CD14-positive monocyte (primary cell): ENCODE measurements around the gene CRCP. TPM values are rescaled to one million over a fixed set of nuclear protein-coding genes. Genes with fewer than 3 reads are reported as not detected.

Experiments
- DNase-seq, 3 donors: peaks; one replicate each; pipeline ENCODE4 v3.0.0-alpha.2; 2011 to 2022
- H2AFZ ChIP-seq: 2 replicates; pipeline ENCODE4 v1.6.0; 2012; ENCODE audit warnings: mild to moderate bottlenecking, low read depth, low read length, inconsistent platforms; ENCODE audit not compliant: insufficient read depth, poor library complexity, severe bottlenecking
- H3K27ac ChIP-seq, 2 donors: 1 replicate in 1 of 2; 2 replicates in 1 of 2; pipeline ENCODE4 v1.5.1; 2012 to 2013; ENCODE audit warnings: low read length in 2 of 2, control low read depth in 1 of 2, inconsistent platforms in 1 of 2, low read depth in 1 of 2, mild to moderate bottlenecking in 1 of 2
- H3K27me3 ChIP-seq, 2 donors: one replicate each; pipeline versions ENCODE4 v1.6.0 to v1.6.1; 2011 to 2013; ENCODE audit warnings: low read length in 2 of 2; ENCODE audit not compliant: control insufficient read depth in 2 of 2, insufficient read depth in 2 of 2
- H3K36me3 ChIP-seq, 2 donors: replicated peaks in 1 of 2; 1 replicate in 1 of 2; 2 replicates in 1 of 2; pipeline versions ENCODE4 v1.5.1 to v1.6.1; 2012 to 2013; ENCODE audit warnings: low read length in 2 of 2, control low read depth in 1 of 2, inconsistent platforms in 1 of 2, mild to moderate bottlenecking in 1 of 2; ENCODE audit not compliant: insufficient read depth in 2 of 2, control insufficient read depth in 1 of 2
- H3K4me1 ChIP-seq, 2 donors: 1 replicate in 1 of 2; 2 replicates in 1 of 2; pipeline versions ENCODE4 v1.5.1 to v1.6.1; 2012 to 2013; ENCODE audit warnings: low read length in 2 of 2, control low read depth in 1 of 2, inconsistent platforms in 1 of 2, mild to moderate bottlenecking in 1 of 2, moderate library complexity in 1 of 2; ENCODE audit not compliant: insufficient read depth in 2 of 2, control insufficient read depth in 1 of 2
- H3K4me2 ChIP-seq: replicated peaks from 2 replicates; pipeline ENCODE3; 2012; ENCODE audit warnings: low read length, moderate library complexity, mild to moderate bottlenecking; ENCODE audit not compliant: poor library complexity, severe bottlenecking; ENCODE audit errors: extremely low read depth
- H3K4me3 ChIP-seq, 3 experiments: fragments of 200-600 bp in 1 of 3; sonication (generic) in 1 of 3; replicated peaks in 1 of 3; 1 replicate in 2 of 3; 2 replicates in 1 of 3; pipeline ENCODE4 v1.5.1; 2011 to 2013; ENCODE audit warnings: low read length in 3 of 3, mild to moderate bottlenecking in 3 of 3, control low read depth in 2 of 3, low read depth in 2 of 3, inconsistent platforms in 1 of 3, moderate library complexity in 1 of 3
- H3K79me2 ChIP-seq: 2 replicates; pipeline ENCODE4 v1.6.0; 2012; ENCODE audit warnings: mild to moderate bottlenecking, control low read depth, inconsistent platforms, low read length, moderate library complexity; ENCODE audit not compliant: insufficient read depth
- H3K9ac ChIP-seq: 2 replicates; pipeline ENCODE4 v1.6.0; 2017; ENCODE audit warnings: low read length, mild to moderate bottlenecking; ENCODE audit not compliant: insufficient read depth, poor library complexity, severe bottlenecking
- H3K9me3 ChIP-seq, 2 donors: replicated peaks in 1 of 2; 1 replicate in 1 of 2; 2 replicates in 1 of 2; pipeline versions ENCODE4 v1.5.1 to v1.6.1; 2012 to 2013; ENCODE audit warnings: low read length in 2 of 2, control low read depth in 1 of 2; ENCODE audit not compliant: control insufficient read depth in 1 of 2, insufficient read depth in 1 of 2
- H4K20me1 ChIP-seq: 2 replicates; pipeline ENCODE4 v1.6.0; 2012; ENCODE audit warnings: mild to moderate bottlenecking, low read length, control low read depth, moderate library complexity; ENCODE audit not compliant: insufficient read depth
- H3K27ac Mint-ChIP-seq, 7 donors: one replicate each; pipeline ENCODE4 v1.8.0; 2020; ENCODE audit warnings: mild to moderate bottlenecking in 7 of 7, mixed read lengths in 7 of 7, moderate library complexity in 6 of 7, inconsistent platforms in 2 of 7
- H3K27me3 Mint-ChIP-seq, 3 donors: one replicate each; pipeline ENCODE4 v1.8.0; 2021 to 2022; ENCODE audit warnings: low read depth in 3 of 3, mild to moderate bottlenecking in 3 of 3, mixed read lengths in 3 of 3, moderate library complexity in 3 of 3, inconsistent platforms in 1 of 3
- H3K36me3 Mint-ChIP-seq, 2 donors: one replicate each; pipeline ENCODE4 v1.8.0; 2020; ENCODE audit warnings: mixed read lengths in 2 of 2, inconsistent platforms in 1 of 2, mild to moderate bottlenecking in 1 of 2
- H3K4me1 Mint-ChIP-seq: one replicate; pipeline ENCODE4 v1.8.0; 2020; ENCODE audit warnings: mild to moderate bottlenecking, mixed read lengths
- H3K4me3 Mint-ChIP-seq, 2 donors: one replicate each; pipeline ENCODE4 v1.8.0; 2020; ENCODE audit warnings: mild to moderate bottlenecking in 2 of 2, mixed read lengths in 2 of 2, moderate library complexity in 1 of 2
- H3K9me3 Mint-ChIP-seq, 7 donors: one replicate each; pipeline ENCODE4 v1.8.0; 2020 to 2022; ENCODE audit warnings: mixed read lengths in 7 of 7, mild to moderate bottlenecking in 6 of 7, moderate library complexity in 6 of 7, inconsistent platforms in 2 of 7
- WGBS: methylation state at CpG from one replicate; pipeline ENCODE4 v1.1.5; 2013; ENCODE audit warnings: missing lambda C conversion rate; ENCODE audit not compliant: insufficient coverage; 5-methylcytosine and 5-hydroxymethylcytosine counted together
- intact Hi-C, 2 donors: fragments of 100-400 bp; cut with micrococcal nuclease; formaldehyde crosslinking; loops; one replicate each; pipeline versions ENCODE4 v1.15.0 to v1.15.1; 2023
- polyA plus RNA-seq, 3 donors: library from polyadenylated mRNA; depleted of rRNA in 1 of 3; unstranded in 2 of 3; stranded (reverse) in 1 of 3; fragments of 300-500 nt in 2 of 3; fragments of >200 nt in 1 of 3; fragmentation: Illumina TruSeq in 2 of 3; gene quantifications; 1 replicate in 2 of 3; 2 replicates in 1 of 3; pipeline ENCODE4 v1.2.3, GENCODE V29; 2012 to 2021
- TF ChIP-seq, protein P1 (sequence below): fragments of 200-600 bp; IDR thresholded peaks from one replicate; pipeline ENCODE4 v1.8.0; 2022; ENCODE audit warnings: antibody characterized with exemption, mild to moderate bottlenecking

Gene CRCP
- polyA plus RNA-seq, 3 donors: 14.0 to 19.9 (median 15.5) TPM

DNA sequence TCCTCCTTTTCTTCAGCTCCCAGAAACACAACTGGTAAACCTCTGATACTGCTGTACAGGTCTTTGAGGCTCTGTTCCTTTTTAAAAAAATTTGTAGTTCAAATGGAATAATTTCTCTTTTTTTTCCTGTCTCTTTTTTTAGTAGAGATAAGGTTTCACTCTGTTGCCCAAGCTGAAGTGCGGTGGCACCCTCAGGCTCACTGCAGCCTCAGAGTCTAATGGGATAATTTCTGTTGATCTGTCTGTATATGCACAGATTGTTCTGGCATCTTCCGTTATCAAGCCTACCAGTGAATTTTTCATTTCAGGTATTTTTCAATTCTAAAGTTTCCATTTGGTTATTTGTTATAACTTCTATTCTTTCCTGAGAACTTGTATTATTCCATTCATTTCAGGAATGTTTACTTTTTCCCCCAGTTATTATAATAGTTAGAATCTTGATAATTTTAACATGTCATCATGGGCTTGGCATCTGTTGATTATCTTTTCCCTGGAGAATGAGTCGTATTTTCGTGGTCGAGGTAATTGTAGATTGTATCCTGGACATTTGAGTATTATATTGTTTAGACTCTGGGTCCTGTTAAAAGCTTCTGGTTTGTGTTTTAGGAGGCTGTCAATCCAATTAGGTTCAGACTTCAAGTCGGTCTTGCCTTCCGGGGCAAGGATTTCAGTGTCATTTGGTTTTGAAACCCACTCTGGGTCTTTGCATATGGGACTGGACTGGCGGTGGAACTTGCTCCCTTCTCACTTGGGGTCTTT is 24.5 kb downstream of the CRCP start:
- no peak overlapping the region for H3K9ac ChIP-seq
- no peaks in the 10 kb centered on the region for H3K27me3 ChIP-seq
- Mint-ChIP-seq H3K36me3 (peaks cover 83 to 95% of the 10 kb centered on the region in 2 donors), H3K27ac (peak overlapping the region in 3 of 7 donors; percentile 5 to 74 (median 51)), H3K27me3 (peaks cover 0 to 1% (median 0%) of the 10 kb centered on the region in 3 donors), H3K4me1 (no peaks in the 10 kb centered on the region), H3K9me3 (no peaks in the 10 kb centered on the region), H3K4me3 (no peak overlapping the region)
- TF ChIP-seq, protein P1, sequence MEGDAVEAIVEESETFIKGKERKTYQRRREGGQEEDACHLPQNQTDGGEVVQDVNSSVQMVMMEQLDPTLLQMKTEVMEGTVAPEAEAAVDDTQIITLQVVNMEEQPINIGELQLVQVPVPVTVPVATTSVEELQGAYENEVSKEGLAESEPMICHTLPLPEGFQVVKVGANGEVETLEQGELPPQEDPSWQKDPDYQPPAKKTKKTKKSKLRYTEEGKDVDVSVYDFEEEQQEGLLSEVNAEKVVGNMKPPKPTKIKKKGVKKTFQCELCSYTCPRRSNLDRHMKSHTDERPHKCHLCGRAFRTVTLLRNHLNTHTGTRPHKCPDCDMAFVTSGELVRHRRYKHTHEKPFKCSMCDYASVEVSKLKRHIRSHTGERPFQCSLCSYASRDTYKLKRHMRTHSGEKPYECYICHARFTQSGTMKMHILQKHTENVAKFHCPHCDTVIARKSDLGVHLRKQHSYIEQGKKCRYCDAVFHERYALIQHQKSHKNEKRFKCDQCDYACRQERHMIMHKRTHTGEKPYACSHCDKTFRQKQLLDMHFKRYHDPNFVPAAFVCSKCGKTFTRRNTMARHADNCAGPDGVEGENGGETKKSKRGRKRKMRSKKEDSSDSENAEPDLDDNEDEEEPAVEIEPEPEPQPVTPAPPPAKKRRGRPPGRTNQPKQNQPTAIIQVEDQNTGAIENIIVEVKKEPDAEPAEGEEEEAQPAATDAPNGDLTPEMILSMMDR: no peak
- H2AFZ ChIP-seq: no peak overlapping the region
- peaks cover 29% of the 10 kb centered on the region for H3K79me2 ChIP-seq
- H3K9me3 ChIP-seq: no peaks in the 10 kb centered on the region
- H3K4me1 ChIP-seq: no peaks in the 10 kb centered on the region
- H4K20me1 ChIP-seq: peaks cover 44% of the 10 kb centered on the region
- H3K4me3 ChIP-seq: no peak overlapping the region
- intact Hi-C loops: no loop called here
- H3K4me2 ChIP-seq: no peak overlapping the region
- no peak for DNase-seq
- H3K36me3 ChIP-seq: peaks cover 84 to 94% of the 10 kb centered on the region in 2 donors
- H3K27ac ChIP-seq: peak overlapping the region in 1 of 2 donors; percentile 26
- WGBS: 100% methylated on average over 4 of the region's 8 CpGs

DNA sequence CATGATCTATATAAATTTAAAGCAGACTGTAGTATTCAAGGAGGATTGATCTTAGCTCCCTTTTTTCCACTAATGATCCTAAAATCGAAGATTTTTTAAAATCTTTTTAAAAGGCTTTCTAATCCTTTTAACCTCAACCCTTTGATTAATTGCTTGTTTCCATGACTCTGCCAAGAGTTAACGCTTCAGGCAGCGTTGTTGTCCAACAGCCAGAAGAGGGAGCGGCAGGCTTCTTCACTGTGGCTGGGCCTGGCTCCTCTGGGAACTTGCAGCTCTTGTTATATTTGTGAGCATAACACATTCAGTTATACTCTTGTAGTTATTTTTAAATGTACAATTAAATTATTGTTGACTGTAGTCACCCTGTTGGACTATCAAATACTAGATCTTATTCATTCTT is 26.3 kb downstream of the CRCP start:
- Histone ChIP-seq H3K9ac (no peak overlapping the region), H3K9me3 (no peaks in the 10 kb centered on the region), H3K4me2 (no peak overlapping the region), H3K36me3 (peaks cover 87 to 94% of the 10 kb centered on the region in 2 donors), H3K27me3 (no peaks in the 10 kb centered on the region), H4K20me1 (peaks cover 53% of the 10 kb centered on the region), H3K4me3 (no peak overlapping the region), H3K79me2 (peaks cover 29% of the 10 kb centered on the region), H2AFZ (no peak overlapping the region), H3K27ac (no peak overlapping the region), H3K4me1 (no peaks in the 10 kb centered on the region)
- Mint-ChIP-seq H3K36me3 (peaks cover 84 to 95% of the 10 kb centered on the region in 2 donors), H3K27ac (no peak overlapping the region), H3K9me3 (no peaks in the 10 kb centered on the region), H3K4me1 (no peaks in the 10 kb centered on the region), H3K4me3 (no peak overlapping the region), H3K27me3 (peaks cover 0 to 1% (median 0%) of the 10 kb centered on the region in 3 donors)
- intact Hi-C loops: no loop called here
- TF ChIP-seq, protein P1: no peak
- 89% methylated on average over 4 of the region's 4 CpGs for WGBS
- no peak for DNase-seq
